ENCODE measurements around the gene TSPAN17. TPM values are rescaled to one million over a fixed set of nuclear protein-coding genes. Genes with fewer than 3 reads are reported as not detected.

TSPAN17 gene
- total and polyA plus RNA-seq, 2 donors from 2014 or later, result 32.1 to 34.3 TPM

DNA sequence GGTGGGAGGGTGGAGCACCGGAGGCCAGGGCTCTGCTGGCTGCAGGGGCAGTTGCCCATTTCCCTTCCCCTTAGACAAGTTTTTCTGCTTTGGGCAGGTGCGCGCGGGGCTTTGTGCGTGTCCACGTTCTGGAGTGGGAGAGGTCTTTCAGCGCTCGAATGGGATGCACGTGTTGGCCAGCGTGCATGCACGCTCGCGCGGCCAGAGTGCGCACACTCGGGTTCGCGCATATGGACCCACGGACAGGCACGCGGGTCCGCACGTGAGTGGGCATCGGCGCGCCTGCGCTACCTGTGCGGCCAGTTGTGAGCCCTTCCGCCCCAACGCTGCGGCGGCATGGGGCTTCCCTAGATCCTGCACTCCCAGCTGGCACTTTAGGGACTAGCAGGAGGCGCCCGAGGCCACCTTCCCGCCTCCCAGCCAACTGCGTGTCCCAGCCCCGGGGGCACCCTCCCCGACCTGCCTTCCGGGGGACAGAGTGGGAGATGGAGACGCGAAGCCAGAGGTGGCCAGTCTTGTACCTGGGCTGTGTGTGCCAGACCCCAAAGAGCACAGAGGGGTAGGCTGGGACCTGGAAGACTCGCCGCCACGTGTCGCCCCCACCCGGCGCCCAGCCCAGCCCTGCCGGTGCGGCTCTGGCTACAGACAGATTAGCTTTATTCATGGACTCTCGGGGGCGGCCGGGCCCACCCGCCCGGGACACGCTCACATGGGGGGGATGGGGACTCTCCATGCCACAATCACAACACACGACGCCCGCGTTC lies 27.5 kb upstream of the TSPAN17 start:
- no peak overlapping the region for H3K9ac ChIP-seq (ENCODE audit: low read length in 3 of 3)
- H3K4me1 ChIP-seq (ENCODE audit: control insufficient read depth in 2 of 3, insufficient read depth in 2 of 3, low read depth in 1 of 3, low read length in 3 of 3), result no peaks in the 10 kb centered on the region
- no peak overlapping the region for H3K4me3 ChIP-seq (ENCODE audit: low read length in 3 of 3)
- H3K27ac ChIP-seq (ENCODE audit: low read depth in 2 of 2, low read length in 2 of 2), result no peak overlapping the region
- H3K9me3 ChIP-seq (ENCODE audit: control insufficient read depth in 2 of 3, insufficient read depth in 1 of 3, low read length in 3 of 3), result no peaks in the 10 kb centered on the region
- FAIRE-seq (no peak), DNase-seq (peak in 1 of 5 donors; percentile 59)
- H3K27me3 ChIP-seq (ENCODE audit: control insufficient read depth, insufficient read depth, low read length), result peaks cover 17% of the 10 kb centered on the region
- TF ChIP-seq, protein P1, sequence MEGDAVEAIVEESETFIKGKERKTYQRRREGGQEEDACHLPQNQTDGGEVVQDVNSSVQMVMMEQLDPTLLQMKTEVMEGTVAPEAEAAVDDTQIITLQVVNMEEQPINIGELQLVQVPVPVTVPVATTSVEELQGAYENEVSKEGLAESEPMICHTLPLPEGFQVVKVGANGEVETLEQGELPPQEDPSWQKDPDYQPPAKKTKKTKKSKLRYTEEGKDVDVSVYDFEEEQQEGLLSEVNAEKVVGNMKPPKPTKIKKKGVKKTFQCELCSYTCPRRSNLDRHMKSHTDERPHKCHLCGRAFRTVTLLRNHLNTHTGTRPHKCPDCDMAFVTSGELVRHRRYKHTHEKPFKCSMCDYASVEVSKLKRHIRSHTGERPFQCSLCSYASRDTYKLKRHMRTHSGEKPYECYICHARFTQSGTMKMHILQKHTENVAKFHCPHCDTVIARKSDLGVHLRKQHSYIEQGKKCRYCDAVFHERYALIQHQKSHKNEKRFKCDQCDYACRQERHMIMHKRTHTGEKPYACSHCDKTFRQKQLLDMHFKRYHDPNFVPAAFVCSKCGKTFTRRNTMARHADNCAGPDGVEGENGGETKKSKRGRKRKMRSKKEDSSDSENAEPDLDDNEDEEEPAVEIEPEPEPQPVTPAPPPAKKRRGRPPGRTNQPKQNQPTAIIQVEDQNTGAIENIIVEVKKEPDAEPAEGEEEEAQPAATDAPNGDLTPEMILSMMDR (IDR thresholded peaks at IDR 0.05; ENCODE audit: borderline replicate concordance, extremely low read depth, insufficient read depth), result no peak
- intact Hi-C loops (cut with DNase I), result no loop called here
- no peaks in the 10 kb centered on the region for H3K36me3 ChIP-seq (ENCODE audit: control insufficient read depth in 2 of 3, insufficient read depth in 3 of 3, low read length in 3 of 3)

DNA sequence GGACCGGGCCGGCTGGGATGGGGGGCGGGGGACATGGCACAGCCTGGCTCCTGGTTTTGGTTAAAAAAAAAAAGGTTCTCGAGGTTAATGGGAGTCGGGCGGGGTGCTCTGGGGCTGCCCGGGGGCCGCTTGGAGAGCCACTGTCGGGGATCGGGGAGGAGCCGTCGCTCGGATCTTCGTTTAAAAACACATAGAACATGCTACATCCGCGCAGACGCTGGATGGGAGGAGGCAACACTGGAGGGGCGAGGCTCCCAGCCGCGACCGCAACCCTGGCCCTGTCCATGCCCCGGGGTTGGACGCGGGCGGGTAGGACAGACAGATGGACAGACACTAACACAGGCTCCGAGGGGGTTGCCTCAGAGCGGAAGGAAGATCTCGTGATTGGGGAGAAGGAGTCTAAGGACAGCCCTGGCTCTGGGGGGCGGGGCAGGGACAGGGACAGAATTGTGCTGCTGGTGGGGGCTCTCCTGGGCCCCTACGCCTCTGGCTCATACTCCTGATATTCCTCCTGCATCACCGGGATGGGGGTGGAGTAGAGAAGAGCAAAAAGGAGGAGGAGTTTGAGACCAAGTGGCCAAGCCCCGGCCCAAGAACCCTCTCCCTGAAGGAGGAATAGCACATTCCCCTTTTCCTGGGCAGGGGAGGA lies 26.8 kb upstream of the TSPAN17 start:
- Histone ChIP-seq H3K9ac (ENCODE audit: low read length in 3 of 3) (no peak overlapping the region), H3K27ac (ENCODE audit: low read depth in 2 of 2, low read length in 2 of 2) (no peak overlapping the region), H3K36me3 (ENCODE audit: control insufficient read depth in 2 of 3, insufficient read depth in 3 of 3, low read length in 3 of 3) (no peaks in the 10 kb centered on the region), H3K27me3 (ENCODE audit: control insufficient read depth, insufficient read depth, low read length) (peaks cover 20% of the 10 kb centered on the region), H3K4me1 (ENCODE audit: control insufficient read depth in 2 of 3, insufficient read depth in 2 of 3, low read depth in 1 of 3, low read length in 3 of 3) (no peaks in the 10 kb centered on the region), H3K9me3 (ENCODE audit: control insufficient read depth in 2 of 3, insufficient read depth in 1 of 3, low read length in 3 of 3) (no peaks in the 10 kb centered on the region), H3K4me3 (ENCODE audit: low read length in 3 of 3) (no peak overlapping the region)
- intact Hi-C loops (cut with DNase I), result no loop called here
- FAIRE-seq (no peak), DNase-seq (peak in 1 of 5 donors; percentile 68)
- TF ChIP-seq, protein P1 (IDR thresholded peaks at IDR 0.05; ENCODE audit: borderline replicate concordance, extremely low read depth, insufficient read depth), result no peak

DNA sequence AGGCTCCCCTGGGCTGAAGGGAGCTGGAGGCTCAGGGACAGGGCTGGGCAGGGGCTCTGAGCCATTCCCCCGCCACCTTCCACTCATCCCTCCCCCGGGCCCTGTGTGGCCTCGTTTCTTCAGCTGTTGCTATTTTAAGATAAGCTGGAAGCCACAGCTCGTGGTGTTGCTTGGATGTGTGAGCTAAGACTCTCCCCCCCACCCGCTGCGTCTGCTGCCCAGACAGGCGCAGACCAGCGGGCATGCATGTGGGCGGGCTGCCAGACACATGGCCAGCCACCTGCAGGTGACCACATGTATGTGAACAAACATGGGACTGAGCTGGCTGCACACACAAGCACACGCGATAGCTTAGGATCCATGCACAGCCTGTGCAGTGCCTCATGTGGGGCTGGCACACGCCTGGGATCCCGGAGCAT lies 25.6 kb upstream of the TSPAN17 start:
- Histone ChIP-seq H3K4me3 (ENCODE audit: low read length in 3 of 3) (no peak overlapping the region), H3K4me1 (ENCODE audit: control insufficient read depth in 2 of 3, insufficient read depth in 2 of 3, low read depth in 1 of 3, low read length in 3 of 3) (no peaks in the 10 kb centered on the region), H3K27me3 (ENCODE audit: control insufficient read depth, insufficient read depth, low read length) (peaks cover 24% of the 10 kb centered on the region), H3K27ac (ENCODE audit: low read depth in 2 of 2, low read length in 2 of 2) (no peak overlapping the region), H3K9ac (ENCODE audit: low read length in 3 of 3) (no peak overlapping the region), H3K9me3 (ENCODE audit: control insufficient read depth in 2 of 3, insufficient read depth in 1 of 3, low read length in 3 of 3) (no peaks in the 10 kb centered on the region), H3K36me3 (ENCODE audit: control insufficient read depth in 2 of 3, insufficient read depth in 3 of 3, low read length in 3 of 3) (no peaks in the 10 kb centered on the region)
- DNase-seq (peak in 1 of 5 donors; percentile 54), FAIRE-seq (no peak)
- intact Hi-C loops (cut with DNase I), result no loop called here
- TF ChIP-seq, protein P1 (IDR thresholded peaks at IDR 0.05; ENCODE audit: borderline replicate concordance, extremely low read depth, insufficient read depth), result no peak
